HFFc6 (cell line): ENCODE results near the gene PURA. TPM values are rescaled to one million over a fixed set of nuclear protein-coding genes. Genes with fewer than 3 reads are reported as not detected.

Experiments
- DNase-seq: peaks from one replicate; pipeline ENCODE4 v3.0.0-alpha.2; 2018
- H3K27ac Mint-ChIP-seq: 2 replicates; pipeline ENCODE4 v1.8.0; 2020; ENCODE audit warnings: mild to moderate bottlenecking, mixed read lengths
- H3K27me3 Mint-ChIP-seq: 2 replicates; pipeline ENCODE4 v1.8.0; 2021; ENCODE audit warnings: mild to moderate bottlenecking, moderate library complexity, mixed read lengths; ENCODE audit not compliant: insufficient read depth
- H3K36me3 Mint-ChIP-seq: 2 replicates; pipeline ENCODE4 v1.8.0; 2021; ENCODE audit warnings: low read depth, mixed read lengths
- H3K4me1 Mint-ChIP-seq: 2 replicates; pipeline ENCODE4 v1.8.0; 2020; ENCODE audit warnings: low read depth, mixed read lengths
- H3K4me3 Mint-ChIP-seq: 2 replicates; pipeline ENCODE4 v1.8.0; 2020; ENCODE audit warnings: mild to moderate bottlenecking, moderate library complexity, mixed read lengths
- H3K9me3 Mint-ChIP-seq: 2 replicates; pipeline ENCODE4 v1.8.0; 2020; ENCODE audit warnings: mild to moderate bottlenecking, mixed read lengths
- CTCF ChIP-seq: fragments of 200-600 bp; sonication (generic); IDR thresholded peaks from 2 replicates; pipeline ENCODE4 v1.5.0; 2021; ENCODE audit warnings: antibody characterized with exemption, mild to moderate bottlenecking
- total RNA-seq, 6 experiments: library from RNA; stranded (reverse); fragmentation: NEBNext Ultra II Directional; extraction: Animal tissue kit (Norgen Biotek cat#: 25700); gene quantifications; 2 replicates in 1 of 6; 3 replicates in 5 of 6; pipeline ENCODE4 v1.2.3, GENCODE V29; 2021

The PURA gene
- total RNA-seq, 6 experiments from 2014 or later = 21.1 to 26.1 (median 22.3) TPM

- H3K9me3 Mint-ChIP-seq = peaks cover 22% of the 10 kb centered on the region
- no peak overlapping the region for H3K4me3 Mint-ChIP-seq
- peaks cover 18% of the 10 kb centered on the region for H3K36me3 Mint-ChIP-seq
- H3K4me1 Mint-ChIP-seq = no peaks in the 10 kb centered on the region
- no peak for DNase-seq
- H3K27me3 Mint-ChIP-seq = peaks cover 38% of the 10 kb centered on the region
- H3K27ac Mint-ChIP-seq = no peak overlapping the region
- no peak for TF ChIP-seq CTCF
Observed at GRCh38 chr5:140093866-140094265, 20.0 kb upstream of the PURA start.

- no peak overlapping the region for H3K4me3 Mint-ChIP-seq
- peaks cover 8% of the 10 kb centered on the region; the same call in 1 of the 2 replicates for H3K36me3 Mint-ChIP-seq
- no peaks in the 10 kb centered on the region for H3K4me1 Mint-ChIP-seq
- peaks cover 30% of the 10 kb centered on the region for H3K27me3 Mint-ChIP-seq
- no peak for DNase-seq
- no peak overlapping the region for H3K27ac Mint-ChIP-seq
- no peak for TF ChIP-seq CTCF
- H3K9me3 Mint-ChIP-seq = peaks cover 12% of the 10 kb centered on the region
Observed at GRCh38 chr5:140094889-140095288, 19.0 kb upstream of the PURA start.

- Mint-ChIP-seq H3K4me1 (no peaks in the 10 kb centered on the region; the same call in 1 of the 2 replicates), H3K9me3 (no peaks in the 10 kb centered on the region), H3K27me3 (peaks cover 25% of the 10 kb centered on the region), H3K27ac (no peak overlapping the region), H3K36me3 (no peaks in the 10 kb centered on the region), H3K4me3 (no peak overlapping the region)
- no peak for DNase-seq
- no peak for TF ChIP-seq CTCF
Observed at GRCh38 chr5:140101179-140101578, 12.7 kb upstream of the PURA start.

- Mint-ChIP-seq H3K9me3 (no peaks in the 10 kb centered on the region), H3K36me3 (no peaks in the 10 kb centered on the region), H3K27me3 (peaks cover 15% of the 10 kb centered on the region)
Observed at GRCh38 chr5:140103154-140103553, 10.8 kb upstream of the PURA start.

DNA sequence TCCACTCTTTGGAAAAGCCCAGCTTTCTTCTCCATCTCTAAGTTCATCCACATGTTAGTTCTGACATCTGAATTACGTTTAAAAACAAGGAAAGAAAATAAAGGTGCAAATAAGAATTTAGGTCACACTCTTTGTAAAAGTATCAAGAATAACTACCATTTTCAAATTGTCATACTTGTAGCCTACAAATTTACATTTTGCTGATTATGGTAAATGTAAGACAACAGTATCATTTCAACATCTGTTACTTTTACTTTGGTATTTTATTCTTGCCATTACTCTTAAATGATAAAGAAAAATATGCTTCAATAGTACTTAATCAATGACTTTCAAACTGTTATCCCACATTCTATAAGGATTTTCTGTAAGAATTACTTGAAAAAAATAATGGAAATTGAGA is 9.8 kb upstream of the PURA start:
- peaks cover 13% of the 10 kb centered on the region for H3K27me3 Mint-ChIP-seq
- no peak overlapping the region for H3K4me3 Mint-ChIP-seq
- TF ChIP-seq CTCF = no peak
- no peak for DNase-seq
- peaks cover 20% of the 10 kb centered on the region for H3K4me1 Mint-ChIP-seq
- H3K27ac Mint-ChIP-seq = no peak overlapping the region
- H3K9me3 Mint-ChIP-seq = no peaks in the 10 kb centered on the region
- no peaks in the 10 kb centered on the region for H3K36me3 Mint-ChIP-seq

More at GRCh38 chr5:140103154-140103553, 10.8 kb upstream of the PURA start:
- peaks cover 11% of the 10 kb centered on the region for H3K4me1 Mint-ChIP-seq
- no peak overlapping the region for H3K27ac Mint-ChIP-seq
- DNase-seq = no peak
- no peak overlapping the region for H3K4me3 Mint-ChIP-seq
- no peak for TF ChIP-seq CTCF

- Mint-ChIP-seq H3K27me3 (peaks cover 10% of the 10 kb centered on the region), H3K27ac (peak overlapping the region; percentile 15; the same call in 1 of the 2 replicates), H3K4me3 (no peak overlapping the region; the same call in 1 of the 2 replicates), H3K36me3 (no peaks in the 10 kb centered on the region), H3K9me3 (no peaks in the 10 kb centered on the region), H3K4me1 (peaks cover 40% of the 10 kb centered on the region)
- DNase-seq = no peak
- no peak for TF ChIP-seq CTCF
Observed at GRCh38 chr5:140106101-140106500, 7.8 kb upstream of the PURA start.
